Body of pancreas (tissue), 4 donors: ENCODE results near the gene SNX30.

Experiments used
- POLR2A ChIP-seq, 3 donors: fragments of 450-650 bp; IDR thresholded peaks; one replicate each; pipeline ENCODE4 v1.6.1; 2016; ENCODE audit warnings: antibody characterized with exemption in 3 of 3, mild to moderate bottlenecking in 2 of 3
- TF ChIP-seq, protein P1 (sequence below), 7 experiments: fragments of 450-650 bp in 4 of 7; fragments of 200-600 bp in 3 of 7; sonication (generic) in 3 of 7; IDR thresholded peaks; one replicate each; pipeline ENCODE4 v1.5.1; 2016 to 2019; ENCODE audit warnings: antibody characterized with exemption in 7 of 7

DNA sequence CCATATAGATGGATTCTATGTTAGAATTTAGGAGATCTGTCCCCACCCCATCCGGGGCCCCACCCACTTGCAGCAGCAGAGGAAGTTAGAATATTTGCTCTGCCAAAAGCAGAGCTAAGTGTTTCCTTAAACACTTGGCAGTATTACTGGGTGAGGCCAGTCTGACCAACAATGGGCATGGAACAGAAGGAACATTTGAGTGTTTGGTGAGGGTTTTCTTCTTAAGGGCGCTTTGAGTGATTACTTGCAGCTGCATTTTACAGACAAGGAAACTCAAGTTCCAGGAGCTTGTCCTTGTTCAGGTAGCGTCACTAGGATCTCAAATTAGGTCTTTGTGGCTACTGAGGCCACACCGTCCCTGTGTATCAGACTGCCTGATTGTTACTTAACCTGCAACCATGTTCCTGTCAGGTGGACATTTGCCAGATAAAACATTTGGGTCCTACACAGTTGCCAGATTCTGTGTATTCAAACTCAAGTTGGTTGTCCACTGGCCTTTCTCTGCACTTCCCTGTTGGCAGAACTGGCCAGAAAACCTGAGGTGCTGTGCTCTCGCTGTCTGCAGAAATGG, 80.8 kb downstream of the SNX30 start:
- no peak for TF ChIP-seq POLR2A (IDR thresholded peaks at IDR 0.05)
- TF ChIP-seq, protein P1, sequence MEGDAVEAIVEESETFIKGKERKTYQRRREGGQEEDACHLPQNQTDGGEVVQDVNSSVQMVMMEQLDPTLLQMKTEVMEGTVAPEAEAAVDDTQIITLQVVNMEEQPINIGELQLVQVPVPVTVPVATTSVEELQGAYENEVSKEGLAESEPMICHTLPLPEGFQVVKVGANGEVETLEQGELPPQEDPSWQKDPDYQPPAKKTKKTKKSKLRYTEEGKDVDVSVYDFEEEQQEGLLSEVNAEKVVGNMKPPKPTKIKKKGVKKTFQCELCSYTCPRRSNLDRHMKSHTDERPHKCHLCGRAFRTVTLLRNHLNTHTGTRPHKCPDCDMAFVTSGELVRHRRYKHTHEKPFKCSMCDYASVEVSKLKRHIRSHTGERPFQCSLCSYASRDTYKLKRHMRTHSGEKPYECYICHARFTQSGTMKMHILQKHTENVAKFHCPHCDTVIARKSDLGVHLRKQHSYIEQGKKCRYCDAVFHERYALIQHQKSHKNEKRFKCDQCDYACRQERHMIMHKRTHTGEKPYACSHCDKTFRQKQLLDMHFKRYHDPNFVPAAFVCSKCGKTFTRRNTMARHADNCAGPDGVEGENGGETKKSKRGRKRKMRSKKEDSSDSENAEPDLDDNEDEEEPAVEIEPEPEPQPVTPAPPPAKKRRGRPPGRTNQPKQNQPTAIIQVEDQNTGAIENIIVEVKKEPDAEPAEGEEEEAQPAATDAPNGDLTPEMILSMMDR (IDR thresholded peaks at IDR 0.05): no peak
